OCI-LY1 (cell line): ENCODE results near the gene POT1.

Experiments
- EZH2 ChIP-seq: fragments of 200-600 bp; sonication (generic), shearing (Covaris generic); IDR thresholded peaks from 2 replicates; pipeline ENCODE4 v1.8.0; 2017; ENCODE audit warnings: borderline replicate concordance, mixed run types, mild to moderate bottlenecking, antibody characterized with exemption, low read length, moderate library complexity, mixed read lengths
- TF ChIP-seq, protein P1 (sequence below): fragments of 200-600 bp; sonication (generic), shearing (Covaris generic); IDR thresholded peaks from 2 replicates; pipeline ENCODE4 v1.5.1; 2017; ENCODE audit warnings: mild to moderate bottlenecking, antibody characterized with exemption, low read length, moderate library complexity, mixed read lengths

DNA sequence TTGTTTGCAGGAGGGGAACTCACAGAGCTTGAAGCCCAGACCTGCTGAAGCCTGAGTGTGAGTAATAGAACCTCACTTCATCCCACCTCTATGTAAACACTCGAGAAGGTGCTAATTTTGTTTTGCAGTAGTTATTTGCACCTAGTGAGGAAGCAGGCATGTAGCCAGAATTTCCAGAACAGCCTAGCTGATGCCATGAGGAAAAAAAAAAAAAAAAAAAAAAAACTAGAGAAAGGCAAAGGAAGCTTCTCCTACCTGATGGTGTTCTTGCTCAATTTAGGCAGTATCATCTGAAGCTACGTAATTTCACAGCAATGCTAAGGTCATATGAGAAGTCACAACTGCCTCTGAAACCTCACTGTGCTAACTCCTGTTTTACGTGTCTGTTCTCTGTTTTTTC lies 150.4 kb downstream of the POT1 start:
- TF ChIP-seq, protein P1, sequence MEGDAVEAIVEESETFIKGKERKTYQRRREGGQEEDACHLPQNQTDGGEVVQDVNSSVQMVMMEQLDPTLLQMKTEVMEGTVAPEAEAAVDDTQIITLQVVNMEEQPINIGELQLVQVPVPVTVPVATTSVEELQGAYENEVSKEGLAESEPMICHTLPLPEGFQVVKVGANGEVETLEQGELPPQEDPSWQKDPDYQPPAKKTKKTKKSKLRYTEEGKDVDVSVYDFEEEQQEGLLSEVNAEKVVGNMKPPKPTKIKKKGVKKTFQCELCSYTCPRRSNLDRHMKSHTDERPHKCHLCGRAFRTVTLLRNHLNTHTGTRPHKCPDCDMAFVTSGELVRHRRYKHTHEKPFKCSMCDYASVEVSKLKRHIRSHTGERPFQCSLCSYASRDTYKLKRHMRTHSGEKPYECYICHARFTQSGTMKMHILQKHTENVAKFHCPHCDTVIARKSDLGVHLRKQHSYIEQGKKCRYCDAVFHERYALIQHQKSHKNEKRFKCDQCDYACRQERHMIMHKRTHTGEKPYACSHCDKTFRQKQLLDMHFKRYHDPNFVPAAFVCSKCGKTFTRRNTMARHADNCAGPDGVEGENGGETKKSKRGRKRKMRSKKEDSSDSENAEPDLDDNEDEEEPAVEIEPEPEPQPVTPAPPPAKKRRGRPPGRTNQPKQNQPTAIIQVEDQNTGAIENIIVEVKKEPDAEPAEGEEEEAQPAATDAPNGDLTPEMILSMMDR, result no peak
- TF ChIP-seq EZH2, result no peak
